Right atrium auricular region (tissue), 2 donors: ENCODE results near the gene EXOC4. TPM values are rescaled to one million over a fixed set of nuclear protein-coding genes. Genes with fewer than 3 reads are reported as not detected.

Experiments
- DNase-seq: peaks from one replicate; pipeline ENCODE4 v3.0.0-alpha.2; 2019; ENCODE audit warnings: low spot score
- H3K27ac ChIP-seq, 2 donors: fragments of 200-600 bp; sonication (generic); 1 replicate in 1 of 2; 2 replicates in 1 of 2; pipeline ENCODE4 v1.5.1; 2016 to 2019
- H3K27me3 ChIP-seq, 2 donors: fragments of 200-600 bp; sonication (generic); one replicate each; pipeline versions ENCODE4 v1.5.1 to v1.6.0; 2017 to 2019
- H3K36me3 ChIP-seq: fragments of 200-600 bp; sonication (generic); one replicate; pipeline ENCODE4 v1.5.1; 2016
- H3K4me1 ChIP-seq, 2 donors: fragments of 200-600 bp; sonication (generic); one replicate each; pipeline versions ENCODE4 v1.5.1 to v1.6.0; 2017 to 2019
- H3K4me3 ChIP-seq, 2 donors: fragments of 200-600 bp; sonication (generic); 1 replicate in 1 of 2; 2 replicates in 1 of 2; pipeline ENCODE4 v1.5.1; 2017 to 2019; ENCODE audit warnings: mild to moderate bottlenecking in 1 of 2, moderate library complexity in 1 of 2
- H3K9me3 ChIP-seq, 2 donors: fragments of 200-600 bp; sonication (generic); one replicate each; pipeline ENCODE4 v1.5.1; 2019
- total RNA-seq, 2 donors: library from RNA; depleted of rRNA; stranded (reverse); fragments of >200 nt; gene quantifications; one replicate each; pipeline ENCODE4 v1.1.0, GENCODE V29; 2016
- TF ChIP-seq, protein P1 (sequence below), 2 donors: fragments of 200-600 bp; sonication (generic); IDR thresholded peaks; one replicate each; pipeline ENCODE4 v1.5.1; 2019; ENCODE audit warnings: antibody characterized with exemption in 2 of 2

The EXOC4 gene
- total RNA-seq, 2 donors from 2014 or later, result 24.7 to 30.6 TPM

GRCh38 chr7:133670250-133670649, 417.4 kb downstream of the EXOC4 start:
- no peaks in the 10 kb centered on the region for H3K9me3 ChIP-seq
- no peak overlapping the region for H3K4me3 ChIP-seq
- no peaks in the 10 kb centered on the region for H3K36me3 ChIP-seq
- no peaks in the 10 kb centered on the region for H3K27me3 ChIP-seq
- H3K4me1 ChIP-seq, result no peaks in the 10 kb centered on the region
- TF ChIP-seq, protein P1, sequence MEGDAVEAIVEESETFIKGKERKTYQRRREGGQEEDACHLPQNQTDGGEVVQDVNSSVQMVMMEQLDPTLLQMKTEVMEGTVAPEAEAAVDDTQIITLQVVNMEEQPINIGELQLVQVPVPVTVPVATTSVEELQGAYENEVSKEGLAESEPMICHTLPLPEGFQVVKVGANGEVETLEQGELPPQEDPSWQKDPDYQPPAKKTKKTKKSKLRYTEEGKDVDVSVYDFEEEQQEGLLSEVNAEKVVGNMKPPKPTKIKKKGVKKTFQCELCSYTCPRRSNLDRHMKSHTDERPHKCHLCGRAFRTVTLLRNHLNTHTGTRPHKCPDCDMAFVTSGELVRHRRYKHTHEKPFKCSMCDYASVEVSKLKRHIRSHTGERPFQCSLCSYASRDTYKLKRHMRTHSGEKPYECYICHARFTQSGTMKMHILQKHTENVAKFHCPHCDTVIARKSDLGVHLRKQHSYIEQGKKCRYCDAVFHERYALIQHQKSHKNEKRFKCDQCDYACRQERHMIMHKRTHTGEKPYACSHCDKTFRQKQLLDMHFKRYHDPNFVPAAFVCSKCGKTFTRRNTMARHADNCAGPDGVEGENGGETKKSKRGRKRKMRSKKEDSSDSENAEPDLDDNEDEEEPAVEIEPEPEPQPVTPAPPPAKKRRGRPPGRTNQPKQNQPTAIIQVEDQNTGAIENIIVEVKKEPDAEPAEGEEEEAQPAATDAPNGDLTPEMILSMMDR (IDR thresholded peaks at IDR 0.05), result no peak
- DNase-seq, result no peak
- no peak overlapping the region for H3K27ac ChIP-seq

GRCh38 chr7:133672866-133673265, 420.0 kb downstream of the EXOC4 start:
- H3K4me1 ChIP-seq, result no peaks in the 10 kb centered on the region
- TF ChIP-seq, protein P1 (IDR thresholded peaks at IDR 0.05), result no peak
- no peaks in the 10 kb centered on the region for H3K9me3 ChIP-seq
- no peaks in the 10 kb centered on the region for H3K27me3 ChIP-seq
- H3K36me3 ChIP-seq, result no peaks in the 10 kb centered on the region
- DNase-seq, result no peak
- H3K27ac ChIP-seq, result no peak overlapping the region
- no peak overlapping the region for H3K4me3 ChIP-seq

GRCh38 chr7:133674079-133674763, 421.3 kb downstream of the EXOC4 start:
- H3K9me3 ChIP-seq, result no peaks in the 10 kb centered on the region
- no peaks in the 10 kb centered on the region for H3K4me1 ChIP-seq
- H3K27ac ChIP-seq, result no peak overlapping the region
- TF ChIP-seq, protein P1 (IDR thresholded peaks at IDR 0.05), result no peak
- no peaks in the 10 kb centered on the region for H3K36me3 ChIP-seq
- H3K4me3 ChIP-seq, result no peak overlapping the region
- DNase-seq, result no peak
- no peaks in the 10 kb centered on the region for H3K27me3 ChIP-seq

- Histone ChIP-seq H3K4me3 (no peak overlapping the region), H3K4me1 (no peaks in the 10 kb centered on the region), H3K9me3 (no peaks in the 10 kb centered on the region), H3K27ac (no peak overlapping the region), H3K36me3 (no peaks in the 10 kb centered on the region), H3K27me3 (no peaks in the 10 kb centered on the region)
- TF ChIP-seq, protein P1 (IDR thresholded peaks at IDR 0.05), result no peak
- no peak for DNase-seq
Measured at GRCh38 chr7:133675510-133676218, 422.8 kb downstream of the EXOC4 start.

GRCh38 chr7:133676805-133677370, 424.0 kb downstream of the EXOC4 start:
- no peak for DNase-seq
- no peak overlapping the region for H3K4me3 ChIP-seq
- H3K4me1 ChIP-seq, result no peaks in the 10 kb centered on the region
- H3K36me3 ChIP-seq, result no peaks in the 10 kb centered on the region
- TF ChIP-seq, protein P1 (IDR thresholded peaks at IDR 0.05), result no peak
- H3K27ac ChIP-seq, result no peak overlapping the region
- no peaks in the 10 kb centered on the region for H3K9me3 ChIP-seq
- H3K27me3 ChIP-seq, result no peaks in the 10 kb centered on the region
